ENCODE results near the gene AUH. TPM values are rescaled to one million over a fixed set of nuclear protein-coding genes. Genes with fewer than 3 reads are reported as not detected.

Gene AUH
- total RNA-seq, 1 experiment from 2014 or later, result 21.7 TPM

DNA sequence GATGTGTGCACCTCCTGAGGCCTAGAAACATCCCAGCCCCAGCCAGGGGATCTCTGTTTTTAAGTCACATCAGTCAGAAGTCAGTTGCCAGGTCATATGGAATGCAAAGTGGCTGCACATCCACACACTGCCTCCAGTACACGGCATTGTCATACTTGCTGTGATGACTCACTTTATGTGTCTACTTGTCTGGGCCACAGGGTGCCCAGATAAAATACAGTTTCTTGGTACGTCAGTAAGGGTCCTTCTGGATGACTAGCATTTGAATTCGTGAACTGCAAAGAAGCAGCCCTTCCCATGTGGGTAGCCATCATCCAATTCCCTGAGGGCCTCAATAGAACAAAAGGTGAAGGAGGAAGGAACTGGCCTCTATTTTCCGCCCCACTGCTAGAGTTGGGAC is 27.7 kb downstream of the AUH start:
- no peaks in the 10 kb centered on the region for H3K27me3 ChIP-seq (ENCODE audit: insufficient read depth, low read length)
- no peak overlapping the region for H3T11ph ChIP-seq (ENCODE audit: low read length)
- Mint-ChIP-seq H3K36me3 (ENCODE audit: insufficient read depth in 1 of 3, low read depth in 3 of 3) (peaks cover 10 to 36% (median 27%) of the 10 kb centered on the region in 3 experiments), H3K4me1 (no peaks in the 10 kb centered on the region; a peak in 1 of 4 replicates), H3K4me3 (no peak overlapping the region), H3K27ac (no peak overlapping the region), H3K9me3 (peaks cover 0 to 5% of the 10 kb centered on the region in 2 experiments; a peak in 2 of 5 replicates), H3K27me3 (ENCODE audit: low read depth) (no peaks in the 10 kb centered on the region)
- no peak overlapping the region for H3K23ac ChIP-seq (ENCODE audit: insufficient read length, low read depth, low read length)
- no peak overlapping the region for H2BK15ac ChIP-seq (ENCODE audit: low read depth, low read length)
- H3K4me2 ChIP-seq (ENCODE audit: insufficient read depth, insufficient read length, low read length), result no peak overlapping the region
- no peak overlapping the region for H2AK5ac ChIP-seq (ENCODE audit: insufficient read length, low read length)
- H3K79me1 ChIP-seq (ENCODE audit: insufficient read depth, low read depth, low read length, poor library complexity, severe bottlenecking), result peaks cover 3% of the 10 kb centered on the region
- H4K8ac ChIP-seq (replicated peaks; ENCODE audit: insufficient read length, low read depth, low read length), result no peak overlapping the region
- H3K9me3 ChIP-seq (ENCODE audit: control insufficient read depth, low read depth, low read length), result no peaks in the 10 kb centered on the region
- no peak for DNase-seq
- H2BK5ac ChIP-seq (ENCODE audit: insufficient read length, low read length), result no peak overlapping the region
- H4K5ac ChIP-seq (ENCODE audit: insufficient read length, low read depth, low read length), result no peak overlapping the region
- no peak overlapping the region for H4K91ac ChIP-seq (ENCODE audit: insufficient read length, low read depth, low read length)
- H3K23me2 ChIP-seq (ENCODE audit: insufficient read length, low read depth, low read length, poor library complexity, severe bottlenecking), result no peaks in the 10 kb centered on the region
- H3K18ac ChIP-seq (ENCODE audit: insufficient read length, low read depth, low read length), result no peak overlapping the region
- H3K9ac ChIP-seq (ENCODE audit: extremely low read depth, insufficient read length, low read length), result no peak overlapping the region
- no peak overlapping the region for H3K14ac ChIP-seq (ENCODE audit: insufficient read depth, low read length)
- no peaks in the 10 kb centered on the region for H3K4me1 ChIP-seq (ENCODE audit: insufficient read depth, low read length)
- no peak overlapping the region for H3K27ac ChIP-seq (ENCODE audit: insufficient read length, low read depth, low read length)
- H2AFZ ChIP-seq (ENCODE audit: low read length), result no peak overlapping the region
- H3K79me2 ChIP-seq (ENCODE audit: insufficient read depth, low read length), result no peaks in the 10 kb centered on the region
- no peak overlapping the region for H2BK20ac ChIP-seq (ENCODE audit: low read depth, low read length, poor library complexity, severe bottlenecking)
- no peak overlapping the region for H2BK120ac ChIP-seq (ENCODE audit: low read depth, low read length, poor library complexity, severe bottlenecking)
- H3K56ac ChIP-seq (ENCODE audit: insufficient read length, low read depth, low read length), result no peak overlapping the region
- H4K20me1 ChIP-seq (ENCODE audit: control insufficient read depth, insufficient read depth, insufficient read length), result no peaks in the 10 kb centered on the region
- H3K4ac ChIP-seq (ENCODE audit: low read depth, low read length), result no peak overlapping the region
- no CpG with 5 or more reads among the region's 4 CpGs for WGBS (ENCODE audit: extremely low coverage, insufficient read length, low lambda C conversion rate)
- TF ChIP-seq, protein P1, sequence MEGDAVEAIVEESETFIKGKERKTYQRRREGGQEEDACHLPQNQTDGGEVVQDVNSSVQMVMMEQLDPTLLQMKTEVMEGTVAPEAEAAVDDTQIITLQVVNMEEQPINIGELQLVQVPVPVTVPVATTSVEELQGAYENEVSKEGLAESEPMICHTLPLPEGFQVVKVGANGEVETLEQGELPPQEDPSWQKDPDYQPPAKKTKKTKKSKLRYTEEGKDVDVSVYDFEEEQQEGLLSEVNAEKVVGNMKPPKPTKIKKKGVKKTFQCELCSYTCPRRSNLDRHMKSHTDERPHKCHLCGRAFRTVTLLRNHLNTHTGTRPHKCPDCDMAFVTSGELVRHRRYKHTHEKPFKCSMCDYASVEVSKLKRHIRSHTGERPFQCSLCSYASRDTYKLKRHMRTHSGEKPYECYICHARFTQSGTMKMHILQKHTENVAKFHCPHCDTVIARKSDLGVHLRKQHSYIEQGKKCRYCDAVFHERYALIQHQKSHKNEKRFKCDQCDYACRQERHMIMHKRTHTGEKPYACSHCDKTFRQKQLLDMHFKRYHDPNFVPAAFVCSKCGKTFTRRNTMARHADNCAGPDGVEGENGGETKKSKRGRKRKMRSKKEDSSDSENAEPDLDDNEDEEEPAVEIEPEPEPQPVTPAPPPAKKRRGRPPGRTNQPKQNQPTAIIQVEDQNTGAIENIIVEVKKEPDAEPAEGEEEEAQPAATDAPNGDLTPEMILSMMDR (conservative IDR thresholded peaks at IDR 0.05), result no peak
- H2BK12ac ChIP-seq (ENCODE audit: insufficient read length, low read depth, low read length), result no peak overlapping the region
